ENCODE results near the gene VSTM2B. TPM values are rescaled to one million over a fixed set of nuclear protein-coding genes. Genes with fewer than 3 reads are reported as not detected.

The VSTM2B gene
- total RNA-seq, 1 experiment from 2014 or later: 0.31 TPM

GRCh38 chr19:29499261-29499920 lies 26.4 kb upstream of the VSTM2B start:
- H3K4me2 ChIP-seq (ENCODE audit: insufficient read depth, insufficient read length, low read length): no peak overlapping the region
- H3K4ac ChIP-seq (ENCODE audit: low read depth, low read length): no peak overlapping the region
- Mint-ChIP-seq H3K36me3 (ENCODE audit: insufficient read depth in 1 of 3, low read depth in 3 of 3) (no peaks in the 10 kb centered on the region; a peak in 1 of 7 replicates), H3K4me1 (peaks cover 9 to 10% of the 10 kb centered on the region in 2 experiments), H3K9me3 (no peaks in the 10 kb centered on the region), H3K4me3 (no peak overlapping the region), H3K27ac (no peak overlapping the region), H3K27me3 (ENCODE audit: low read depth) (peaks cover 3% of the 10 kb centered on the region)
- H3K18ac ChIP-seq (ENCODE audit: insufficient read length, low read depth, low read length): no peak overlapping the region
- no peaks in the 10 kb centered on the region for H3K9me3 ChIP-seq (ENCODE audit: control insufficient read depth, low read depth, low read length)
- no peak overlapping the region for H2AFZ ChIP-seq (ENCODE audit: low read length)
- no peak overlapping the region for H2AK5ac ChIP-seq (ENCODE audit: insufficient read length, low read length)
- no peak overlapping the region for H3K14ac ChIP-seq (ENCODE audit: insufficient read depth, low read length)
- H4K8ac ChIP-seq (replicated peaks; ENCODE audit: insufficient read length, low read depth, low read length): no peak overlapping the region
- H2BK12ac ChIP-seq (ENCODE audit: insufficient read length, low read depth, low read length): no peak overlapping the region
- WGBS (ENCODE audit: extremely low coverage, insufficient read length, low lambda C conversion rate): no CpG with 5 or more reads among the region's 14 CpGs
- no peak for TF ChIP-seq CTCF (conservative IDR thresholded peaks at IDR 0.05)
- H3T11ph ChIP-seq (ENCODE audit: low read length): no peak overlapping the region
- H3K4me1 ChIP-seq (ENCODE audit: insufficient read depth, low read length): peaks cover 5% of the 10 kb centered on the region; the same call in 1 of the 2 replicates
- H2BK120ac ChIP-seq (ENCODE audit: low read depth, low read length, poor library complexity, severe bottlenecking): no peak overlapping the region
- no peak overlapping the region for H4K91ac ChIP-seq (ENCODE audit: insufficient read length, low read depth, low read length)
- no peak overlapping the region for H2BK5ac ChIP-seq (ENCODE audit: insufficient read length, low read length)
- no peak overlapping the region for H2BK20ac ChIP-seq (ENCODE audit: low read depth, low read length, poor library complexity, severe bottlenecking)
- no peaks in the 10 kb centered on the region for H4K20me1 ChIP-seq (ENCODE audit: control insufficient read depth, insufficient read depth, insufficient read length)
- DNase-seq: no peak
- H3K23me2 ChIP-seq (ENCODE audit: insufficient read length, low read depth, low read length, poor library complexity, severe bottlenecking): no peaks in the 10 kb centered on the region
- H3K23ac ChIP-seq (ENCODE audit: insufficient read length, low read depth, low read length): no peak overlapping the region
- no peaks in the 10 kb centered on the region for H3K27me3 ChIP-seq (ENCODE audit: insufficient read depth, low read length)
- no peaks in the 10 kb centered on the region for H3K79me1 ChIP-seq (ENCODE audit: insufficient read depth, low read depth, low read length, poor library complexity, severe bottlenecking)
- no peaks in the 10 kb centered on the region for H3K79me2 ChIP-seq (ENCODE audit: insufficient read depth, low read length)
- H4K5ac ChIP-seq (ENCODE audit: insufficient read length, low read depth, low read length): no peak overlapping the region
- no peak overlapping the region for H3K27ac ChIP-seq (ENCODE audit: insufficient read length, low read depth, low read length)
- no peak overlapping the region for H3K9ac ChIP-seq (ENCODE audit: extremely low read depth, insufficient read length, low read length)
- H3K56ac ChIP-seq (ENCODE audit: insufficient read length, low read depth, low read length): no peak overlapping the region
- H2BK15ac ChIP-seq (ENCODE audit: low read depth, low read length): no peak overlapping the region
